Muscle of back (tissue), 11 donors: ENCODE results near the gene TMEM38B. TPM values are rescaled to one million over a fixed set of nuclear protein-coding genes. Genes with fewer than 3 reads are reported as not detected.
"Not testable (repeated sequence)": the region's sequence is repeated elsewhere in the genome, so short reads cannot be mapped to it uniquely, and the experiment has no call there.

Experiments
- DNase-seq, 3 donors: peaks; one replicate each; pipeline versions ENCODE4 v3.0.0 to v3.0.0-alpha.2; 2013
- polyA plus RNA-seq, 10 donors: library from polyadenylated mRNA; unstranded; fragments of 120-200 nt; gene quantifications; one replicate each; pipeline ENCODE4 v1.2.1, GENCODE V29; 2013; ENCODE audit not compliant: insufficient read length in 10 of 10

TMEM38B gene
- polyA plus RNA-seq, 10 donors, result 43.7 to 86.5 (median 66.1) TPM

- DNase-seq, result no peak
Observed at GRCh38 chr9:105713260-105714019, 19.1 kb downstream of the TMEM38B start.

- DNase-seq, result no peak
Observed at GRCh38 chr9:105714020-105714331, 19.6 kb downstream of the TMEM38B start.

GRCh38 chr9:105716146-105716545, 21.8 kb downstream of the TMEM38B start:
- DNase-seq, result no peak

- DNase-seq, result no peak
Observed at GRCh38 chr9:105722099-105722498, 27.8 kb downstream of the TMEM38B start.

GRCh38 chr9:105725370-105725769, 31.0 kb downstream of the TMEM38B start:
- DNase-seq, result no peak

- not testable (repeated sequence) for DNase-seq
Observed at GRCh38 chr9:105728230-105728629, 33.9 kb downstream of the TMEM38B start.

GRCh38 chr9:105731420-105731819, 37.1 kb downstream of the TMEM38B start:
- not testable (repeated sequence) for DNase-seq

- DNase-seq, result no peak
Observed at GRCh38 chr9:105735366-105735765, 41.0 kb downstream of the TMEM38B start.

GRCh38 chr9:105737205-105737604, 42.9 kb downstream of the TMEM38B start:
- DNase-seq, result no peak

- DNase-seq, result no peak
Observed at GRCh38 chr9:105742088-105742487, 47.7 kb downstream of the TMEM38B start.

GRCh38 chr9:105747325-105747724, 53.0 kb downstream of the TMEM38B start:
- DNase-seq, result not testable (repeated sequence)

GRCh38 chr9:105751761-105752160, 57.4 kb downstream of the TMEM38B start:
- DNase-seq, result no peak

- no peak for DNase-seq
Observed at GRCh38 chr9:105757496-105758251, 63.3 kb downstream of the TMEM38B start.

- no peak for DNase-seq
Observed at GRCh38 chr9:105760053-105760452, 65.7 kb downstream of the TMEM38B start.

GRCh38 chr9:105782561-105783494, 88.5 kb downstream of the TMEM38B start:
- not testable (repeated sequence) for DNase-seq

GRCh38 chr9:105783495-105783872, 89.1 kb downstream of the TMEM38B start:
- not testable (repeated sequence) for DNase-seq

GRCh38 chr9:105786796-105787195, 92.5 kb downstream of the TMEM38B start:
- not testable (repeated sequence) for DNase-seq

- no peak for DNase-seq
Observed at GRCh38 chr9:105816202-105816744, 121.9 kb downstream of the TMEM38B start.

- no peak for DNase-seq
Observed at GRCh38 chr9:105816981-105817380, 122.6 kb downstream of the TMEM38B start.

GRCh38 chr9:105818903-105819302, 124.6 kb downstream of the TMEM38B start:
- DNase-seq, result no peak

GRCh38 chr9:105822814-105823213, 128.5 kb downstream of the TMEM38B start:
- DNase-seq, result no peak
